GM23338 (cell line): Measurements from ENCODE around the gene IDH2. TPM values are rescaled to one million over a fixed set of nuclear protein-coding genes. Genes with fewer than 3 reads are reported as not detected.

Source experiments
- ATAC-seq: fragments of 200-7000 bp; cut with Tn5 transposase; 3 replicates; pipeline ENCODE4 v1.9.1; 2020
- DNase-seq: peaks from one replicate; pipeline ENCODE4 v3.0.0-alpha.2; 2015; ENCODE audit warnings: low spot score
- H2AFZ ChIP-seq: fragments of 200-600 bp; sonication (generic); 2 replicates; pipeline ENCODE4 v1.8.0; 2016; ENCODE audit warnings: antibody characterized with exemption, mild to moderate bottlenecking, moderate library complexity
- H3F3A ChIP-seq: fragments of 200-600 bp; sonication (generic); replicated peaks from 2 replicates; pipeline ENCODE4 v1.8.0; 2017; ENCODE audit warnings: antibody characterized with exemption, mixed run types, low read depth
- H3K27ac ChIP-seq: fragments of 200-600 bp; sonication (generic); 2 replicates; pipeline ENCODE4 v1.6.1; 2016; ENCODE audit warnings: low read depth
- H3K27me3 ChIP-seq: fragments of 200-600 bp; sonication (generic); 2 replicates; pipeline ENCODE4 v1.8.0; 2016; ENCODE audit warnings: mild to moderate bottlenecking, mixed run types, moderate library complexity; ENCODE audit not compliant: insufficient read depth
- H3K36me3 ChIP-seq: fragments of 200-600 bp; sonication (generic); 2 replicates; pipeline ENCODE4 v1.8.0; 2016; ENCODE audit warnings: mild to moderate bottlenecking; ENCODE audit not compliant: insufficient read depth
- H3K4me1 ChIP-seq: fragments of 200-600 bp; sonication (generic); 2 replicates; pipeline ENCODE4 v1.8.0; 2016; ENCODE audit warnings: mild to moderate bottlenecking, moderate library complexity; ENCODE audit not compliant: insufficient read depth
- H3K4me2 ChIP-seq: fragments of 200-600 bp; sonication (generic); 2 replicates; pipeline ENCODE4 v1.7.1; 2017; ENCODE audit warnings: mixed run types
- H3K4me3 ChIP-seq: fragments of 200-600 bp; sonication (generic); 2 replicates; pipeline ENCODE4 v1.6.1; 2016; ENCODE audit warnings: mixed run types
- H3K79me2 ChIP-seq: fragments of 200-600 bp; sonication (generic); replicated peaks from 2 replicates; pipeline ENCODE4 v1.8.0; 2017; ENCODE audit warnings: mild to moderate bottlenecking; ENCODE audit not compliant: insufficient read depth
- H3K9me2 ChIP-seq: fragments of 200-600 bp; sonication (generic); 2 replicates; pipeline ENCODE4 v1.8.0; 2017; ENCODE audit not compliant: insufficient read depth
- H4K20me1 ChIP-seq: fragments of 200-600 bp; sonication (generic); replicated peaks from 2 replicates; pipeline ENCODE4 v1.8.0; 2017; ENCODE audit warnings: mild to moderate bottlenecking; ENCODE audit not compliant: insufficient read depth
- H3K27ac Mint-ChIP-seq: 2 replicates; pipeline ENCODE4 v1.8.0; 2020; ENCODE audit warnings: inconsistent platforms, mild to moderate bottlenecking, moderate library complexity, mixed read lengths
- H3K27me3 Mint-ChIP-seq: 3 replicates; pipeline ENCODE4 v1.8.0; 2022; ENCODE audit warnings: low read depth, mild to moderate bottlenecking, moderate library complexity, mixed read lengths, inconsistent platforms; ENCODE audit not compliant: insufficient read depth, poor library complexity
- H3K36me3 Mint-ChIP-seq: 3 replicates; pipeline ENCODE4 v1.8.0; 2021; ENCODE audit warnings: low read depth, mild to moderate bottlenecking, inconsistent platforms, moderate library complexity, mixed read lengths
- H3K4me1 Mint-ChIP-seq: 3 replicates; pipeline ENCODE4 v1.8.0; 2020; ENCODE audit warnings: mild to moderate bottlenecking, inconsistent platforms, mixed read lengths
- H3K4me3 Mint-ChIP-seq: 3 replicates; pipeline ENCODE4 v1.8.0; 2021; ENCODE audit warnings: moderate library complexity, mild to moderate bottlenecking, inconsistent platforms, mixed read lengths
- H3K9me3 Mint-ChIP-seq: 3 replicates; pipeline ENCODE4 v1.8.0; 2020; ENCODE audit warnings: moderate library complexity, mild to moderate bottlenecking, inconsistent platforms, mixed read lengths
- CREB1 ChIP-seq: fragments of 250-450 bp; sonication (Bioruptor Pico); IDR thresholded peaks from 2 replicates; pipeline ENCODE4 v1.5.0; 2020; ENCODE audit warnings: low read depth, mild to moderate bottlenecking, moderate library complexity
- CTCF ChIP-seq, 2 experiments: fragments of 200-600 bp in 1 of 2; sonication (generic) in 1 of 2; conservative IDR thresholded peaks; 2 replicates each; pipeline versions ENCODE4 v1.5.1 to v1.6.1; 2016 to 2017; ENCODE audit warnings: antibody characterized with exemption in 2 of 2, low read depth in 2 of 2, mild to moderate bottlenecking in 2 of 2, moderate library complexity in 1 of 2
- ETS1 ChIP-seq: IDR thresholded peaks from 2 replicates; pipeline ENCODE4 v1.6.1; 2016; ENCODE audit warnings: antibody characterized with exemption
- EZH2 ChIP-seq: fragments of 200-600 bp; sonication (generic); IDR thresholded peaks from one replicate; pipeline ENCODE4 v1.8.0; 2017; ENCODE audit warnings: antibody characterized with exemption, mild to moderate bottlenecking, low read depth; ENCODE audit not compliant: unreplicated experiment
- EZH2phosphoT487 ChIP-seq: fragments of 200-600 bp; sonication (generic); IDR thresholded peaks from one replicate; pipeline ENCODE4 v1.8.1; 2018; ENCODE audit warnings: antibody characterized with exemption; ENCODE audit not compliant: unreplicated experiment
- JUNB ChIP-seq: IDR thresholded peaks from one replicate; pipeline ENCODE4 v1.6.1; 2016; ENCODE audit warnings: antibody characterized with exemption; ENCODE audit not compliant: unreplicated experiment
- NANOG ChIP-seq: IDR thresholded peaks from 2 replicates; pipeline ENCODE4 v1.6.1; 2016; ENCODE audit warnings: antibody characterized with exemption, borderline replicate concordance
- POLR2AphosphoS5 ChIP-seq: IDR thresholded peaks from 2 replicates; pipeline ENCODE4 v1.6.1; 2016; ENCODE audit warnings: antibody characterized with exemption, low read depth
- REST ChIP-seq: IDR thresholded peaks from one replicate; pipeline ENCODE4 v1.6.1; 2018; ENCODE audit warnings: antibody characterized with exemption; ENCODE audit not compliant: unreplicated experiment
- STAT1 ChIP-seq: IDR thresholded peaks from one replicate; pipeline ENCODE4 v1.6.1; 2016; ENCODE audit warnings: antibody characterized with exemption; ENCODE audit not compliant: unreplicated experiment
- ZNF114 ChIP-seq: fragments of 250-450 bp; sonication (Bioruptor Pico); IDR thresholded peaks from 2 replicates; pipeline ENCODE4 v1.5.0; 2020; ENCODE audit warnings: mild to moderate bottlenecking, moderate library complexity
- ZNF331 ChIP-seq: fragments of 250-450 bp; sonication (Bioruptor Pico); IDR thresholded peaks from 2 replicates; pipeline ENCODE4 v1.5.0; 2020; ENCODE audit warnings: low read depth, mild to moderate bottlenecking, moderate library complexity
- ZNF462 ChIP-seq: fragments of 250-450 bp; sonication (Bioruptor Pico); IDR thresholded peaks from 2 replicates; pipeline ENCODE4 v1.5.0; 2020; ENCODE audit warnings: mild to moderate bottlenecking, moderate library complexity
- polyA plus RNA-seq: library from polyadenylated mRNA; unstranded; fragments of >200 nt; fragmentation: Nextera tagmentation; extraction: Ambion mirVana; gene quantifications from 2 replicates; pipeline ENCODE4 v1.2.1, GENCODE V29; 2016
- total RNA-seq: library from RNA; depleted of rRNA; stranded (reverse); fragments of >200 nt; shearing (Covaris generic); gene quantifications from 2 replicates; pipeline ENCODE4 v1.2.3, GENCODE V29; 2014

The IDH2 gene
- total and polyA plus RNA-seq, 2 experiments from 2014 or later = 54.9 to 64.0 TPM

- peak overlapping the region; percentile 83 for H3K4me3 ChIP-seq
- Mint-ChIP-seq H3K4me1 (peaks cover 28% of the 10 kb centered on the region), H3K9me3 (no peaks in the 10 kb centered on the region; the same call in 2 of the 3 replicates), H3K4me3 (peak overlapping the region; percentile 78), H3K36me3 (no peaks in the 10 kb centered on the region), H3K27me3 (peaks cover 27% of the 10 kb centered on the region), H3K27ac (no peak overlapping the region)
- peak overlapping the region; percentile 94 for H3K4me2 ChIP-seq
- H3K79me2 ChIP-seq = peaks cover 5% of the 10 kb centered on the region
- H3K27ac ChIP-seq = no peak overlapping the region
- no peak for TF ChIP-seq ETS1
- TF ChIP-seq REST = no peak
- no peak for TF ChIP-seq EZH2
- TF ChIP-seq STAT1 = no peak
- TF ChIP-seq CTCF (conservative IDR thresholded peaks at IDR 0.05; ENCODE audit: low read depth in 2 of 2) = no peak
- TF ChIP-seq NANOG = no peak
- TF ChIP-seq ZNF114 (CRISPR knock-in tag) = no peak
- no peak for TF ChIP-seq EZH2phosphoT487
- TF ChIP-seq ZNF331 (CRISPR knock-in tag) = no peak
- TF ChIP-seq CREB1 (CRISPR knock-in tag) = no peak
- no peak for TF ChIP-seq JUNB
- no peak for TF ChIP-seq ZNF462 (CRISPR knock-in tag)
- no peak; the same call in 1 of the 2 replicates for TF ChIP-seq POLR2AphosphoS5
- H3K9me2 ChIP-seq = no peaks in the 10 kb centered on the region
- peaks cover 17% of the 10 kb centered on the region for H4K20me1 ChIP-seq
- DNase-seq (peak; percentile 87), ATAC-seq (peak; percentile 43)
- peak overlapping the region; percentile 69 for H2AFZ ChIP-seq
- H3F3A ChIP-seq = peaks cover 17% of the 10 kb centered on the region
- peaks cover 38% of the 10 kb centered on the region for H3K27me3 ChIP-seq
- H3K36me3 ChIP-seq = no peaks in the 10 kb centered on the region
- peaks cover 8% of the 10 kb centered on the region for H3K4me1 ChIP-seq
Observed at GRCh38 chr15:90101130-90101968, 919 bp downstream of the IDH2 start.
